NCI-H128 (cell line): ENCODE measurements around the gene LBH.

Experiments
- DNase-seq: peaks from one replicate; lab custom pipeline; 2025; ENCODE audit not compliant: unreplicated experiment; lab: John Stamatoyannopoulos, UW

Gene LBH

DNA sequence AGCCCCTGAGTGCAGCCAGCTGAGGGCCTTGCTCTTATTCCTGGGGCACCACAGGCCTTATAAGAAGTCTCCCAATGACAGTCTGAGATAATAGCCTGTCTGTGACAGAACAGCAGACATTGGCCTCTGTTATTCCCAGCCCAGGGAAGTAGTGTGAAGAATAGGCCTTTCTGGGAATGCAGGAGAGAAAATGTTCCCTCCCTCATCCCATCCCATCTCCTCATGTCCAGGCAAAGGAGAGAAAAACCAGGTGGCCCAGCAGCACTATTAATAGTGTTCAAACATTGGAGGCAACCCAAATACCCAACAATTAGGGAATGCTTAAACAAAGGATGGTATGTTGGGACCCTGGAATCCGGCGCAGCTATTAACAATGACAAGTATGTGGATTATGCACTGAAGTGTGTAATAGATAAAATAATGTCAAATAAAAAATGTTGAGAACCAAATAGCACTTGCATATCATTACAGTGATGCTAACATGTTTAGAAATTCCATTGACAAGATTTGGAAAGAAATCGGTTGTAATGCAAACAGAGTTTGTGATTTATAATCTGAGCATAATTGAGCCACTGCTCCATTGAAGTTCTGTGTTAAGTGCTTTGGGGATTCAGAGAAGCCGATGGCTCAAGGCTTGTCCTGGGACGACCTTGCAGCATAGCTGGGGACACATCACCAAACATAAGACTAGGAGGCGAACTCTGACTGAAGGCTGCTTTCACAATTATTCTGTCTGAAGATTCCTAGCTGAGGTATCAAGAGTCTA is 69.3 kb downstream of the LBH start:
- no peak for DNase-seq

DNA sequence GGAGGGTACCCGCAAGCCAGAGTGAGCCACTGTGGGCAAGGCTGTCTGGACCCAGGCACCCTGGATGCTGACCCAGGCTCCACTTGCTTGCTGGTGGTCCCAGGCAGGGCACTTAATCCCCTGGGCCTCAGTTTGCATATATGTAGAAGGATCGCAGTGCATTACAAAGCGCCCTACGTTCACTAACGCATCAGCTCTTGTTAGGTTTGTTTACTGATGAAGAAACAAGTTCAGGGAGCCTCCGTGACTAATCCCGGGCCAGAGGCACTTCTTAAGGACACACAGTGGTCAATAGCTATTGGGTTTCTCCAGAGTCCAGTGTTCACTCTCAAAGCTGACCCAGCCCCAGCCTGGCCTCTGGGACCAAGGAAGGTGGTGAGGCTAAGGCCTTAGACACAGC is 70.2 kb downstream of the LBH start:
- DNase-seq: no peak

DNA sequence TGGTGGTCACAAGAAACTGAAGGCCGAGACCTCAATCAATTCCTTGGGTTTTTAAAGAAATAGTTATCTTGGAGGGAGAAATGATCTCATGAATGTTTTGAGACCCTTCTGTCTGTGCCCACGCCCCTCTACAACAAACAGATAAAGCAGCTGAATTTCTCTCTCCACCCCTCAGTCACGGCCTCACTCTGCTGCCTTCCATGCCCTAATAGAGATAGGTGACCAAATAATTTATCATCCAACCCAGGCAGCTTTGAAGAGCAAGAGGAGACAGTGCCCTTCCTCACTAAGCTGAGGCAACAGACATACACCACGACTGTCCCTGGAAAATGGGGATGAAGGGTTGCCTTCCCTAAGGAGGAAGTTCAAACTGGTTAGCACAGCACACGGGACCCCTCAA is 71.2 kb downstream of the LBH start:
- no peak for DNase-seq

DNA sequence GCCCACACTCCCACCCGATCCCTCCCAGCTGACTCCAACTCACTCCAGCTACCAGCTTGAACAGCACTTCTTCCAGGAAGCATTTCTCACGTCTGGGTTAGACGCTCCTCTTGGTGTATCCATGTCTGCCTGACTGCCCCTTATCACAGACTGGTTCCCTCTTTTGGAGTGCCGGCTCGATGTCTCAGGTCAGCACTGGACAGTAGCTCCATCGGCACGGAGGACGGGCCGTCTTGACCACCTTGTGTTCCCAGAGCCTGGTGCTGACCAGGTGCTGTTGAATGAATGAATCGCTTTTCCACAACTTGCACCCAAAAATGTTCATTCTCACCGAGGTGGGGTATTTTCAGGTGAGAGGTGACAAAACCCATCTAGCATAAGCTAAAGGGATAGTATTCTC is 71.8 kb downstream of the LBH start:
- DNase-seq: no peak

DNA sequence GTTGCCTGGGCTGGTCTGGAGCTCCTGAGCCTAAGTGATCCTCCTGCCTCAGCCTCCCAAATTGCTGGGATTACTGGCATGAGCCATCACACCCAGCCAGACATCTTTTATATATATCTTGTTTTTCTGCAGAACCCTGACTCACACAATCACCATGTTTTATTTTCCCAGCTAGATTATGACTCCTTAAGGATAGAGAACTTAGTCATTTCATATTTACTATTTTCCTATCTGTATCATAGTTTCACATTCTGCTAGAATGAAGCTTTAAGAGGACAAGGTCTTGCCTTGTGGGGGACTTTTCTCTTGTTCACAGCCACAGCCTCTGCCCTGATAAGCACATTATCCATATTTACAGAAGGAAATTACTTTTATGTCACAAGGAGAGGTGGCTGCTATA is 73.9 kb downstream of the LBH start:
- DNase-seq: no peak

DNA sequence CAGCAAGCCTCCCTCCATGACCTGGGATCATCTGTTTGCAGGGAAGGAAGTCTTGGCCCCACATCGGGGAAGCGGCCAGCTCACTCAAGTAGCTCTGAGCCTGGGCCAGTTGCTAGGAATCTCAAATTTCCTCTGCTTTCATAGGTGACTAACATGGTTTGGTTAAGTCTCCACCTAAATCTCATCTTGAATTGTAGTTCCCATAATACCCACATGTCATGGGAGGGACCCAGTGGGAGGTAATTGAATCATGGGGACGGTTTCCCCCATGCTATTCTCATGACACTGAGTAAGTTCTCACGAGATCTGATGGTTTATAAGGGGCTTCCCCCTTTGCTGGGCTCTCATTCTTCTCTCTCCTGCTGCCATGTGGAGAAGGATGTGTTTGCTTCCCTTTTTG is 75.2 kb downstream of the LBH start:
- no peak for DNase-seq

DNA sequence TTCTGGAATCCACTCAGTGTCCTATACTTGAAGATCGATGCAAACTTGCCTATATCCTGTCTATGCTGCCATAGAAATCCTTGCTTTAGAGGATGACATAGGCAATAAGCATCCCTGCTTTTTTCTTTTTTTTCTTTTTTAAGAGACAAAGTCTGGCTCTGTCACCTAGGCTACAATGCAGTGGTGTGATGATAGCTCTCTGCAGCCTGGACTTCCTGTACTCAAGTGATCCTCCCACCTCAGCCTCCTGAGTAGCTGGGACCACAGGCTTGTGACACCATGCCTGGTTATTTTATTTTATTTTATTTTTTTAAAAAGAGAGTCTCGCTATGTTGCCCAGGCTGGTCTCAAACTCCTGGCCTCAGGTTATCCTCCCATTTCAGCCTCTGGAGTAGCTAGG is 76.9 kb downstream of the LBH start:
- no peak for DNase-seq
